PC-9 (cell line): ENCODE data around the gene RNF183.

ENCODE experiments used
- CTCF ChIP-seq: fragments of 200-600 bp; sonication (generic); conservative IDR thresholded peaks from 2 replicates; pipeline ENCODE4 v1.6.1; 2017; ENCODE audit warnings: mixed run types, antibody characterized with exemption, mild to moderate bottlenecking, moderate library complexity
- EZH2 ChIP-seq: fragments of 200-600 bp; sonication (generic); IDR thresholded peaks from 2 replicates; pipeline ENCODE4 v1.8.0; 2017; ENCODE audit warnings: antibody characterized with exemption, low read depth

DNA sequence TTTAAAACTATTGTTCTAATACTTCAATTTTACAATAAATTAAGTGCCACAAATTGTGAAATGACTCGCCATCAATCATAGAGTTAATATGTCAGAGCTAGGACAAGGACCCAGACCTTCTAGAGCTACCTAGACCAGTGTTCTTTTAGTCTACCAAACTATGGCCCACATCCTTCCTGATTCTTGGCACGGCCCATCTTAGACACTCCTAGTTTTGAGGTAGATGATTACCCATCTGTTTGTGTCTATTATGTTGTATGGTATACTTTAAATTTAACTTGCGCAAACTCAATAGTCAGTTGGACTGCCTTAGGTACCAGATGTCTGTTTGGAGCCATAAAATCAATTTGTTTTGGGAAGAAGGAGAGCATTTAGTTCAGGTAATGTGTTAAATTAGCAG, 45.3 kb downstream of the RNF183 start:
- no peak for TF ChIP-seq CTCF
- TF ChIP-seq EZH2, result no peak
